Measurements from ENCODE around the gene CDYL. TPM values are rescaled to one million over a fixed set of nuclear protein-coding genes. Genes with fewer than 3 reads are reported as not detected.
A peak's percentile ranks its signal among the peaks of the same experiment; 100 is the strongest.

The CDYL gene
- total RNA-seq, 3 donors from 2014 or later (not counting 1 experiment from before 2014, with no cell fraction given): 81.3 to 101 (median 83.8) TPM

DNA sequence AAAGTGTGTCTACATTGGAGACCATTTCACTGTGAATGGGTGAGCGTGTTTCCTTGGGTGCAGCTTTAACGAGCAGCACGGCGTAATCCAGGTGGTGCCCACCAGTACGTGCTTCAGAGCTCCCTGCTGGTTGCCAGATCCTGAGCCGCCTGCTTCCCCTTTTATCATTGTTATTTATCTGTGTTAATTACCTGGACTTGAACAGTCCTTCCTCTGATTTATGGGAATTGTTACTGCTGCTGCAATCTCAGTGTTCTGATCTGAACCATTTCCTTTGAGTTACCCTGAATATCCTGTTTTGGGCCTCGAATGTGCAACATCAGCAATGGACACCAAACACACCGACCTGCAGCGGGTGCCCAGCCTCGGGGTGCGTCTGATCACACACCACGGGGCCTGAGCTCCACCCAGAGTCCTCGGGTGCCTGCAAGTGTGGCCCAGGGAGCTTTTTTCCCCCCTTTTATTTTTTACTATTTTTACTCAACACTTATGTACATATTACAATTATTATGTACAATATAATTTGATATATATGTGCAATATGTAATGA is 146.4 kb downstream of the CDYL start:
- Histone ChIP-seq H3K9me3 (ENCODE audit: control insufficient read depth, insufficient read depth, low read length) (no peaks in the 10 kb centered on the region), H3K4me1 (ENCODE audit: control insufficient read depth, insufficient read depth, low read length) (no peaks in the 10 kb centered on the region), H3K27me3 (ENCODE audit: control insufficient read depth, insufficient read depth, low read length) (no peaks in the 10 kb centered on the region), H3K27ac (ENCODE audit: low read length) (no peak overlapping the region), H3K4me3 (ENCODE audit: low read length) (no peak overlapping the region), H3K36me3 (ENCODE audit: control insufficient read depth, insufficient read depth, low read length) (no peaks in the 10 kb centered on the region)
- Mint-ChIP-seq H3K27ac (no peak overlapping the region), H3K4me3 (no peak overlapping the region), H3K36me3 (no peaks in the 10 kb centered on the region), H3K27me3 (ENCODE audit: low read depth in 2 of 2) (no peaks in the 10 kb centered on the region), H3K4me1 (peaks cover 57 to 70% of the 10 kb centered on the region in 2 donors), H3K9me3 (no peaks in the 10 kb centered on the region)
- WGBS (ENCODE audit: insufficient coverage): 83% methylated on average over 12 of the region's 13 CpGs
- ATAC-seq (no peak), DNase-seq (no peak)
- intact Hi-C loops (cut with micrococcal nuclease): no loop called here
- TF ChIP-seq, protein P1, sequence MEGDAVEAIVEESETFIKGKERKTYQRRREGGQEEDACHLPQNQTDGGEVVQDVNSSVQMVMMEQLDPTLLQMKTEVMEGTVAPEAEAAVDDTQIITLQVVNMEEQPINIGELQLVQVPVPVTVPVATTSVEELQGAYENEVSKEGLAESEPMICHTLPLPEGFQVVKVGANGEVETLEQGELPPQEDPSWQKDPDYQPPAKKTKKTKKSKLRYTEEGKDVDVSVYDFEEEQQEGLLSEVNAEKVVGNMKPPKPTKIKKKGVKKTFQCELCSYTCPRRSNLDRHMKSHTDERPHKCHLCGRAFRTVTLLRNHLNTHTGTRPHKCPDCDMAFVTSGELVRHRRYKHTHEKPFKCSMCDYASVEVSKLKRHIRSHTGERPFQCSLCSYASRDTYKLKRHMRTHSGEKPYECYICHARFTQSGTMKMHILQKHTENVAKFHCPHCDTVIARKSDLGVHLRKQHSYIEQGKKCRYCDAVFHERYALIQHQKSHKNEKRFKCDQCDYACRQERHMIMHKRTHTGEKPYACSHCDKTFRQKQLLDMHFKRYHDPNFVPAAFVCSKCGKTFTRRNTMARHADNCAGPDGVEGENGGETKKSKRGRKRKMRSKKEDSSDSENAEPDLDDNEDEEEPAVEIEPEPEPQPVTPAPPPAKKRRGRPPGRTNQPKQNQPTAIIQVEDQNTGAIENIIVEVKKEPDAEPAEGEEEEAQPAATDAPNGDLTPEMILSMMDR (IDR thresholded peaks at IDR 0.05): no peak

- no peak overlapping the region for H3K27ac ChIP-seq (ENCODE audit: low read length)
- Mint-ChIP-seq H3K9me3 (no peaks in the 10 kb centered on the region), H3K4me1 (peaks cover 57 to 70% of the 10 kb centered on the region in 2 donors), H3K27me3 (ENCODE audit: low read depth in 2 of 2) (no peaks in the 10 kb centered on the region), H3K36me3 (no peaks in the 10 kb centered on the region), H3K27ac (no peak overlapping the region), H3K4me3 (no peak overlapping the region)
- WGBS (ENCODE audit: insufficient coverage): 90% methylated on average over 3 of the region's 3 CpGs
- no peak overlapping the region for H3K4me3 ChIP-seq (ENCODE audit: low read length)
- TF ChIP-seq, protein P1 (IDR thresholded peaks at IDR 0.05): no peak
- H3K36me3 ChIP-seq (ENCODE audit: control insufficient read depth, insufficient read depth, low read length): no peaks in the 10 kb centered on the region
- DNase-seq (no peak), ATAC-seq (no peak)
- no peaks in the 10 kb centered on the region for H3K9me3 ChIP-seq (ENCODE audit: control insufficient read depth, insufficient read depth, low read length)
- no peaks in the 10 kb centered on the region for H3K4me1 ChIP-seq (ENCODE audit: control insufficient read depth, insufficient read depth, low read length)
- intact Hi-C loops (cut with micrococcal nuclease): no loop called here
- H3K27me3 ChIP-seq (ENCODE audit: control insufficient read depth, insufficient read depth, low read length): no peaks in the 10 kb centered on the region
Observed at GRCh38 chr6:4923081-4923480, 146.9 kb downstream of the CDYL start.

DNA sequence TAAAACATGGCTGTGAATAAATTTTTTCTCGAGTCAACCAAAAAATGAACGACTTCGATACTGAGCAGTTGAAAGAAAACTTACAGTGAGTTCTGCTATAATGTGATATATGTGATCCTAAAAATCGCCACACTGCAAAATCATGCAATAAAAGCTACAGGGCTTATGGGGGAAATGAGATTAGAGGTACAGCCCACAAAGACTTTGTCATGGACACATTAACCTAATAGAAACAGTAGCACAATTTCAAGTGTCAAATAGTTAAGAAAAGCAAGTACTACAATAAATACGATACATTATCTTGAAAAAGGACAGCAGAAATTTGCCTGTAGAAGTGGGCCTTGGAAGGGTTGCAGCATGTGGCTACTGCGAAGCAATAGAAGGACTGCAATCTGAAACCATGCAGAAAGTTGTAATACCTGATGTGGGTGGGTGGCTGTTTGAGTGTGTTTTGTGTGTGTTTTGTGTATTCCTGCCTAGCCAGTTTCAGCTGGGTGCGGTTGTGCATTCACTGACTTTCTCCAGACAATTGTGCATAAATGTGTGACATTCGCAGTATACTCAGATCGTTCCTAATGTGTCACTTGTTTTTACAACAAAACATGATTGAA is 148.6 kb downstream of the CDYL start:
- Mint-ChIP-seq H3K9me3 (no peaks in the 10 kb centered on the region), H3K27me3 (ENCODE audit: low read depth in 2 of 2) (no peaks in the 10 kb centered on the region), H3K27ac (no peak overlapping the region), H3K36me3 (no peaks in the 10 kb centered on the region), H3K4me1 (peaks cover 63 to 74% of the 10 kb centered on the region in 2 donors), H3K4me3 (no peak overlapping the region)
- H3K27ac ChIP-seq (ENCODE audit: low read length): no peak overlapping the region
- no peaks in the 10 kb centered on the region for H3K27me3 ChIP-seq (ENCODE audit: control insufficient read depth, insufficient read depth, low read length)
- no peak for ATAC-seq
- H3K36me3 ChIP-seq (ENCODE audit: control insufficient read depth, insufficient read depth, low read length): no peaks in the 10 kb centered on the region
- TF ChIP-seq, protein P1 (IDR thresholded peaks at IDR 0.05): no peak
- WGBS (ENCODE audit: insufficient coverage): 82% methylated on average over 9 of the region's 9 CpGs
- no peaks in the 10 kb centered on the region for H3K4me1 ChIP-seq (ENCODE audit: control insufficient read depth, insufficient read depth, low read length)
- H3K4me3 ChIP-seq (ENCODE audit: low read length): no peak overlapping the region
- intact Hi-C loops (cut with micrococcal nuclease): no loop called here
- H3K9me3 ChIP-seq (ENCODE audit: control insufficient read depth, insufficient read depth, low read length): no peaks in the 10 kb centered on the region
- DNase-seq: no peak

DNA sequence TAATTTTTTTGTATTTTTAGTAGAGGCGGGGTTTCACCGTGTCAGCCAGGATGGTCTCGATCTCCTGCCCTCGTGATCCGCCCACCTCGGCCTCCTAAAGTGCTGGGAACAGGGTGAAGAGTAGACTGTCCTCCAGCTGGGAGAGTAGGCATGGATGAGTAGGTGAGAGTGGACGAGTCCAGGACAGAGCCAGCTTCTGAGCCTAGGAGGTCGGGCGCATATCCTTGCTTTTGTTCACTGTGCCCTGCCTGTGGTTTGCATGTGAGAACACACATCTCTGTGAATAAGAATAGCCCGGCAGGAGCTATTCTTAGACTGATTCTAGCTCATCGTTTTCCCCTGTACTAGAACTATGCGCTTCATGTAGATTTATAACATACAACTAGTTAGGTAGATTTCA is 149.4 kb downstream of the CDYL start:
- intact Hi-C loops (cut with micrococcal nuclease): no loop called here
- Mint-ChIP-seq H3K27me3 (ENCODE audit: low read depth in 2 of 2) (no peaks in the 10 kb centered on the region), H3K4me1 (peaks cover 71 to 82% of the 10 kb centered on the region in 2 donors), H3K27ac (no peak overlapping the region), H3K9me3 (no peaks in the 10 kb centered on the region), H3K4me3 (no peak overlapping the region), H3K36me3 (no peaks in the 10 kb centered on the region)
- 74% methylated on average over 10 of the region's 12 CpGs for WGBS (ENCODE audit: insufficient coverage)
- H3K9me3 ChIP-seq (ENCODE audit: control insufficient read depth, insufficient read depth, low read length): no peaks in the 10 kb centered on the region
- no peak for DNase-seq
- ATAC-seq: peak in 1 of 3 donors; percentile 51
- H3K4me1 ChIP-seq (ENCODE audit: control insufficient read depth, insufficient read depth, low read length): peaks cover 4% of the 10 kb centered on the region
- H3K4me3 ChIP-seq (ENCODE audit: low read length): no peak overlapping the region
- no peak overlapping the region for H3K27ac ChIP-seq (ENCODE audit: low read length)
- TF ChIP-seq, protein P1 (IDR thresholded peaks at IDR 0.05): no peak
- no peaks in the 10 kb centered on the region for H3K36me3 ChIP-seq (ENCODE audit: control insufficient read depth, insufficient read depth, low read length)
- no peaks in the 10 kb centered on the region for H3K27me3 ChIP-seq (ENCODE audit: control insufficient read depth, insufficient read depth, low read length)

Measured in natural killer cell (primary cell).